Glutamatergic neuron (in vitro differentiated cells): ENCODE results near the gene CAMTA2. TPM values are rescaled to one million over a fixed set of nuclear protein-coding genes. Genes with fewer than 3 reads are reported as not detected.

ENCODE experiments used
- DNase-seq: peaks from one replicate; pipeline ENCODE4 v3.0.0; 2022
- H3K27ac Mint-ChIP-seq: one replicate; pipeline ENCODE4 v1.8.0; 2020; ENCODE audit warnings: mild to moderate bottlenecking, mixed read lengths, inconsistent platforms; ENCODE audit not compliant: unreplicated experiment
- H3K27me3 Mint-ChIP-seq: one replicate; pipeline ENCODE4 v1.8.0; 2020; ENCODE audit warnings: mild to moderate bottlenecking, moderate library complexity, mixed read lengths, inconsistent platforms; ENCODE audit not compliant: unreplicated experiment
- H3K36me3 Mint-ChIP-seq: one replicate; pipeline ENCODE4 v1.8.0; 2020; ENCODE audit warnings: mild to moderate bottlenecking, mixed read lengths, inconsistent platforms; ENCODE audit not compliant: unreplicated experiment
- H3K4me1 Mint-ChIP-seq: one replicate; pipeline ENCODE4 v1.8.0; 2020; ENCODE audit warnings: mild to moderate bottlenecking, low read depth, mixed read lengths, inconsistent platforms; ENCODE audit not compliant: unreplicated experiment
- H3K4me3 Mint-ChIP-seq: one replicate; pipeline ENCODE4 v1.8.0; 2020; ENCODE audit warnings: mild to moderate bottlenecking, mixed read lengths, inconsistent platforms; ENCODE audit not compliant: unreplicated experiment
- H3K9me3 Mint-ChIP-seq: one replicate; pipeline ENCODE4 v1.8.0; 2020; ENCODE audit warnings: mild to moderate bottlenecking, moderate library complexity, mixed read lengths, inconsistent platforms; ENCODE audit not compliant: unreplicated experiment
- CTCF ChIP-seq: fragments of 200-600 bp; sonication (generic); IDR thresholded peaks from one replicate; pipeline ENCODE4 v1.5.0; 2021; ENCODE audit not compliant: partially characterized antibody, unreplicated experiment
- total RNA-seq: library from RNA; stranded (reverse); fragmentation: NEBNext Ultra II Directional; extraction: Animal tissue kit (Norgen Biotek cat#: 25700); gene quantifications from one replicate; pipeline ENCODE4 v1.2.1, GENCODE V29; 2021; ENCODE audit not compliant: unreplicated experiment

The CAMTA2 gene
- total RNA-seq, 1 donor from 2014 or later, result 61.4 TPM

- Mint-ChIP-seq H3K4me1 (peaks cover 20% of the 10 kb centered on the region), H3K36me3 (peaks cover 5% of the 10 kb centered on the region), H3K4me3 (no peak overlapping the region), H3K27ac (no peak overlapping the region), H3K9me3 (peaks cover 10% of the 10 kb centered on the region), H3K27me3 (peaks cover 14% of the 10 kb centered on the region)
- no peak for TF ChIP-seq CTCF
- no peak for DNase-seq
These were observed 42.8 kb downstream of the CAMTA2 start for GRCh38 chr17:4944554-4945175.

GRCh38 chr17:4944163-4944553, 43.3 kb downstream of the CAMTA2 start:
- Mint-ChIP-seq H3K9me3 (peaks cover 12% of the 10 kb centered on the region), H3K36me3 (peaks cover 5% of the 10 kb centered on the region), H3K4me3 (no peak overlapping the region), H3K27me3 (peaks cover 16% of the 10 kb centered on the region), H3K27ac (peak overlapping the region; percentile 52), H3K4me1 (peaks cover 20% of the 10 kb centered on the region)
- no peak for TF ChIP-seq CTCF
- no peak for DNase-seq

DNA sequence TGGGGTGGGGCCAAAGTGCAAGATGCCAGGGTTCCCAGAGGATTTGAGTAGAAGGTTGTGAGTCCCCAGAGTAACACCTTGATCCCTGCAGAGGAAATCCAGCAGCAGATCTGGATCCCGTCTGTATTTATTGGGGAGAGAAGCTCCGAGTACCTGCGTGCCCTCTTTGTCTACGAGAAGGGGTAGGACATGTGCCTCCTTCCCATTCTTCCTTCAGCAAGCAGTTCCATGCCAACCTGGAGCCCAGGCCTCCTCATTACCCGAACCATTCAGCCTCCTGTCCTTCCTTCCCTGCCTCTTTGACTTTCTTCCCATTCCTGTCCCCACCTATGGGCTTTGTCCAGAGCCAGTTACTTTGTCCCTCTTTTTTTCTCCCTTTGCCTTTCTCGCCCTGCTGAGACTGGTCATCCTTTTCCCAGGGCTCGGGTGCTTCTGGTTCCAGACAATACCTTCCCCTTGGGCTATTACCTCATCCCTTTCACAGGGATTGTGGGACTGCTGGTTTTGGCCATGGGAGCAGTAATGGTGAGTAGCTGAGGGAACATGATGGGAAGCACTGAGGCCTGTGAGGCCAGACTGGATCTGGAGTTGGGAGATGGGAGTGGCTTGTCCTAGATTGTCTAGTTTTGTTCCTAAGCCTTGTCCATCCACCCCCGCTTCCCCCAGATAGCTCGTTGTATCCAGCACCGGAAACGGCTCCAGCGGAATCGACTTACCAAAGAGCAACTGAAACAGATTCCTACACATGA, 44.5 kb downstream of the CAMTA2 start:
- peaks cover 27% of the 10 kb centered on the region for H3K4me1 Mint-ChIP-seq
- H3K9me3 Mint-ChIP-seq, result peaks cover 10% of the 10 kb centered on the region
- H3K4me3 Mint-ChIP-seq, result no peak overlapping the region

GRCh38 chr17:4941319-4941610, 46.2 kb downstream of the CAMTA2 start:
- peaks cover 22% of the 10 kb centered on the region for H3K4me1 Mint-ChIP-seq
- H3K9me3 Mint-ChIP-seq, result peaks cover 8% of the 10 kb centered on the region
- H3K4me3 Mint-ChIP-seq, result peak overlapping the region; percentile 98
- peak overlapping the region; percentile 98 for H3K27ac Mint-ChIP-seq
- TF ChIP-seq CTCF, result no peak
- no peaks in the 10 kb centered on the region for H3K36me3 Mint-ChIP-seq
- H3K27me3 Mint-ChIP-seq, result peaks cover 15% of the 10 kb centered on the region
- no peak for DNase-seq

More for the DNA sequence above, 44.5 kb downstream of the CAMTA2 start:
- TF ChIP-seq CTCF, result no peak
- Mint-ChIP-seq H3K27me3 (peaks cover 16% of the 10 kb centered on the region), H3K36me3 (peaks cover 5% of the 10 kb centered on the region), H3K27ac (peak overlapping the region; percentile 43)
- DNase-seq, result no peak
